H9 (cell line): ENCODE measurements around the gene ZFP69. TPM values are rescaled to one million over a fixed set of nuclear protein-coding genes. Genes with fewer than 3 reads are reported as not detected.

Experiments used
- DNase-seq: peaks from one replicate; pipeline ENCODE4 v3.0.0-alpha.2; 2017
- H2AFZ ChIP-seq: one replicate; pipeline ENCODE4 v1.6.1; 2013; ENCODE audit warnings: mild to moderate bottlenecking, low read length, control low read depth, moderate library complexity
- H2AK5ac ChIP-seq: 2 replicates; pipeline ENCODE4 v1.6.1; 2013; ENCODE audit warnings: low read length, control low read depth, mixed read lengths; ENCODE audit not compliant: insufficient read length
- H2BK120ac ChIP-seq: one replicate; pipeline ENCODE4 v1.6.1; 2013; ENCODE audit warnings: low read depth, mild to moderate bottlenecking, low read length, control low read depth, inconsistent platforms; ENCODE audit not compliant: poor library complexity, severe bottlenecking
- H2BK12ac ChIP-seq: 2 replicates; pipeline ENCODE4 v1.6.1; 2013; ENCODE audit warnings: low read length, control low read depth, mixed read lengths, low read depth; ENCODE audit not compliant: insufficient read length
- H2BK15ac ChIP-seq: 2 replicates; pipeline ENCODE4 v1.6.1; 2013; ENCODE audit warnings: low read depth, low read length, control low read depth
- H2BK20ac ChIP-seq: one replicate; pipeline ENCODE4 v1.6.1; 2013; ENCODE audit warnings: low read depth, mild to moderate bottlenecking, low read length, control low read depth, inconsistent platforms; ENCODE audit not compliant: poor library complexity, severe bottlenecking
- H2BK5ac ChIP-seq: 2 replicates; pipeline ENCODE4 v1.6.1; 2013; ENCODE audit warnings: low read length, control low read depth, mixed read lengths; ENCODE audit not compliant: insufficient read length
- H3K14ac ChIP-seq: 2 replicates; pipeline ENCODE4 v1.6.1; 2013; ENCODE audit warnings: low read length, control low read depth; ENCODE audit not compliant: insufficient read depth
- H3K18ac ChIP-seq: 2 replicates; pipeline ENCODE4 v1.6.1; 2013; ENCODE audit warnings: low read depth, mild to moderate bottlenecking, mixed read lengths, low read length, control low read depth; ENCODE audit not compliant: insufficient read length
- H3K23ac ChIP-seq: 2 replicates; pipeline ENCODE4 v1.6.1; 2013; ENCODE audit warnings: low read length, control low read depth, mixed read lengths, low read depth; ENCODE audit not compliant: insufficient read length
- H3K23me2 ChIP-seq: 2 replicates; pipeline ENCODE4 v1.6.1; 2013; ENCODE audit warnings: low read depth, mild to moderate bottlenecking, mixed read lengths, low read length, control low read depth; ENCODE audit not compliant: insufficient read length, poor library complexity, severe bottlenecking
- H3K27ac ChIP-seq: 2 replicates; pipeline ENCODE4 v1.5.1; 2013; ENCODE audit warnings: low read length, control low read depth, mixed read lengths, low read depth; ENCODE audit not compliant: insufficient read length
- H3K27me3 ChIP-seq: 2 replicates; pipeline ENCODE4 v1.6.1; 2013; ENCODE audit warnings: low read length, control low read depth, inconsistent platforms; ENCODE audit not compliant: insufficient read depth
- H3K4ac ChIP-seq: 2 replicates; pipeline ENCODE4 v1.6.1; 2013; ENCODE audit warnings: low read depth, mild to moderate bottlenecking, control low read depth, inconsistent platforms, low read length, moderate library complexity
- H3K4me1 ChIP-seq: 2 replicates; pipeline ENCODE4 v1.6.1; 2013; ENCODE audit warnings: low read length, control low read depth, inconsistent platforms; ENCODE audit not compliant: insufficient read depth
- H3K4me2 ChIP-seq: 2 replicates; pipeline ENCODE4 v1.6.1; 2013; ENCODE audit warnings: low read length, control low read depth, mixed read lengths; ENCODE audit not compliant: insufficient read length, insufficient read depth
- H3K56ac ChIP-seq: 2 replicates; pipeline ENCODE4 v1.6.1; 2013; ENCODE audit warnings: low read depth, mild to moderate bottlenecking, mixed read lengths, low read length, control low read depth; ENCODE audit not compliant: insufficient read length
- H3K79me1 ChIP-seq: 2 replicates; pipeline ENCODE4 v1.6.1; 2013; ENCODE audit warnings: low read depth, mild to moderate bottlenecking, moderate library complexity, low read length, control low read depth, inconsistent platforms; ENCODE audit not compliant: insufficient read depth, poor library complexity, severe bottlenecking
- H3K79me2 ChIP-seq: 2 replicates; pipeline ENCODE4 v1.6.1; 2013; ENCODE audit warnings: low read length, control low read depth, inconsistent platforms; ENCODE audit not compliant: insufficient read depth
- H3K9ac ChIP-seq: 2 replicates; pipeline ENCODE4 v1.6.1; 2013; ENCODE audit warnings: low read length, control low read depth, mixed read lengths; ENCODE audit not compliant: insufficient read length; ENCODE audit errors: extremely low read depth
- H3K9me3 ChIP-seq: one replicate; pipeline ENCODE4 v1.6.1; 2013; ENCODE audit warnings: low read depth, low read length, inconsistent platforms; ENCODE audit not compliant: control insufficient read depth
- H3T11ph ChIP-seq: one replicate; pipeline ENCODE4 v1.6.1; 2013; ENCODE audit warnings: mild to moderate bottlenecking, low read length, control low read depth, inconsistent platforms
- H4K20me1 ChIP-seq: one replicate; pipeline ENCODE4 v1.6.1; 2013; ENCODE audit not compliant: control insufficient read depth, insufficient read length, insufficient read depth
- H4K5ac ChIP-seq: 2 replicates; pipeline ENCODE4 v1.6.1; 2013; ENCODE audit warnings: low read depth, mild to moderate bottlenecking, mixed read lengths, low read length, control low read depth; ENCODE audit not compliant: insufficient read length
- H4K8ac ChIP-seq: replicated peaks from 2 replicates; pipeline ENCODE4 v1.6.1; 2013; ENCODE audit warnings: low read length, control low read depth, mixed read lengths, low read depth; ENCODE audit not compliant: insufficient read length
- H4K91ac ChIP-seq: 2 replicates; pipeline ENCODE4 v1.6.1; 2013; ENCODE audit warnings: low read depth, mild to moderate bottlenecking, moderate library complexity, mixed read lengths, low read length, control low read depth; ENCODE audit not compliant: insufficient read length
- H3K27ac Mint-ChIP-seq, 3 experiments: 2 replicates in 2 of 3; 3 replicates in 1 of 3; pipeline ENCODE4 v1.8.0; 2020 to 2021; ENCODE audit warnings: mixed read lengths in 3 of 3, mild to moderate bottlenecking in 1 of 3, moderate library complexity in 1 of 3
- H3K27me3 Mint-ChIP-seq: 2 replicates; pipeline ENCODE4 v1.8.0; 2021; ENCODE audit warnings: low read depth, mild to moderate bottlenecking, moderate library complexity, mixed read lengths
- H3K36me3 Mint-ChIP-seq, 3 experiments: 2 replicates in 2 of 3; 3 replicates in 1 of 3; pipeline ENCODE4 v1.8.0; 2020 to 2021; ENCODE audit warnings: low read depth in 3 of 3, mixed read lengths in 3 of 3; ENCODE audit not compliant: insufficient read depth in 1 of 3
- H3K4me1 Mint-ChIP-seq, 2 experiments: 2 replicates each; pipeline ENCODE4 v1.8.0; 2020; ENCODE audit warnings: mixed read lengths in 2 of 2
- H3K4me3 Mint-ChIP-seq, 2 experiments: 2 replicates in 1 of 2; 3 replicates in 1 of 2; pipeline ENCODE4 v1.8.0; 2020 to 2021; ENCODE audit warnings: mild to moderate bottlenecking in 2 of 2, mixed read lengths in 2 of 2, moderate library complexity in 1 of 2
- H3K9me3 Mint-ChIP-seq, 2 experiments: 2 replicates in 1 of 2; 3 replicates in 1 of 2; pipeline ENCODE4 v1.8.0; 2020; ENCODE audit warnings: mild to moderate bottlenecking in 2 of 2, mixed read lengths in 2 of 2, moderate library complexity in 1 of 2
- CTCF ChIP-seq: fragments of 200-600 bp; sonication (generic); conservative IDR thresholded peaks from 3 replicates; pipeline ENCODE4 v1.8.0; 2021; ENCODE audit warnings: antibody characterized with exemption, mild to moderate bottlenecking
- WGBS: extraction: QIAGEN DNeasy Blood & Tissue Kit; methylation state at CpG from one replicate; pipeline ENCODE4 v1.1.7; 2013; ENCODE audit warnings: missing lambda C conversion rate, low lambda C conversion rate, mixed read lengths; ENCODE audit not compliant: insufficient read length; ENCODE audit errors: extremely low coverage; 5-methylcytosine and 5-hydroxymethylcytosine counted together
- total RNA-seq: library from RNA; stranded (reverse); gene quantifications from 2 replicates; pipeline ENCODE4 v1.2.1, GENCODE V29; 2021

The ZFP69 gene
- total RNA-seq, 1 experiment from 2014 or later: 6.8 TPM

GRCh38 chr1:40439247-40439646 lies 37.8 kb upstream of the ZFP69 start:
- Histone ChIP-seq H3K14ac (no peak overlapping the region), H3T11ph (no peak overlapping the region), H3K27ac (no peak overlapping the region), H3K79me1 (no peaks in the 10 kb centered on the region), H2AK5ac (no peak overlapping the region), H2BK5ac (no peak overlapping the region), H3K9ac (no peak overlapping the region), H4K91ac (no peak overlapping the region), H4K20me1 (no peaks in the 10 kb centered on the region), H3K56ac (no peak overlapping the region), H3K23me2 (no peaks in the 10 kb centered on the region), H4K8ac (no peak overlapping the region), H3K9me3 (no peaks in the 10 kb centered on the region), H3K4me1 (no peaks in the 10 kb centered on the region), H3K79me2 (no peaks in the 10 kb centered on the region), H2BK120ac (no peak overlapping the region), H3K18ac (no peak overlapping the region), H3K27me3 (no peaks in the 10 kb centered on the region), H4K5ac (no peak overlapping the region), H2BK20ac (no peak overlapping the region), H2BK12ac (no peak overlapping the region), H2AFZ (no peak overlapping the region), H2BK15ac (no peak overlapping the region), H3K4ac (no peak overlapping the region), H3K4me2 (no peak overlapping the region), H3K23ac (no peak overlapping the region)
- Mint-ChIP-seq H3K4me3 (no peak overlapping the region), H3K36me3 (no peaks in the 10 kb centered on the region), H3K9me3 (no peaks in the 10 kb centered on the region; a peak in 1 of 5 replicates), H3K4me1 (no peaks in the 10 kb centered on the region), H3K27me3 (no peaks in the 10 kb centered on the region), H3K27ac (no peak overlapping the region)
- no peak for TF ChIP-seq CTCF
- no CpG with 5 or more reads among the region's 5 CpGs for WGBS
- no peak for DNase-seq
